ACHN (cell line): ENCODE measurements around the gene LAIR2.
"Not testable (repeated sequence)": the region's sequence is repeated elsewhere in the genome, so short reads cannot be mapped to it uniquely, and the experiment has no call there.

Source experiments
- DNase-seq: peaks from one replicate; pipeline ENCODE4 v3.0.0-alpha.2; 2015
- in situ Hi-C: cut with HindIII; loops from 2 replicates; pipeline ENCODE4 v1.10.0; 2017; ENCODE audit warnings: low sequenced_read_pairs, low pct_ligation_motif_present, low pct_unique_long_range_greater_than_20kb

Gene LAIR2

DNA sequence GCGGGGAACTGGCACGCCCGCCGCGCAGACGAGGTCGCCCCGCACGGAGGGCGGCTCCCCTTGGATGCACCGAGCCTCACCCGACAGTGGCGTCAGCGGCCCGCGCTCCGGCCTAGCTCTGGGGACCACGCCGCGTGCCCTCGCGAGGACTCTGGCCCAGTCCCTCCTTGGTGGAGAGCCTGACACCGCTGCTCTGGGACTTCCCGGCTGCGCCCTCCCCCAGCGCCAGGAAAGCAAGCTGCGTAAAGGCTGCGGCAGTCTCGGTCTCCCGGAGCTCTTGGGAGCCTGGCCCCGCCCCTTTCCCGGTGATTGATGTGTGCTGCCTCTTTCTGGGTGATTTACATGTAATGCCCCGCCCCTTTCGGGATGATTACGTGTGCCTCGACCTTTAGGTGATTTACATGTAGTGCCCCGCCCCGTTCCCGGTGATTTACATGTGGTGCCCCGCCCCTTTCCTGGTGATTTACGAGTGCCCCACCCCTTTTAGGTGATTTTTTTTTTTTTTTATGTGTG lies 39.0 kb upstream of the LAIR2 start, which contains the start of gene LENG9:
Gene LENG9, minus strand, starts transcription at position 248 of the 513 bp plus-strand sequence. CDS start 252 bp downstream, outside the sequence.
- in situ Hi-C loops = no loop called here
- peak; percentile 51 for DNase-seq

DNA sequence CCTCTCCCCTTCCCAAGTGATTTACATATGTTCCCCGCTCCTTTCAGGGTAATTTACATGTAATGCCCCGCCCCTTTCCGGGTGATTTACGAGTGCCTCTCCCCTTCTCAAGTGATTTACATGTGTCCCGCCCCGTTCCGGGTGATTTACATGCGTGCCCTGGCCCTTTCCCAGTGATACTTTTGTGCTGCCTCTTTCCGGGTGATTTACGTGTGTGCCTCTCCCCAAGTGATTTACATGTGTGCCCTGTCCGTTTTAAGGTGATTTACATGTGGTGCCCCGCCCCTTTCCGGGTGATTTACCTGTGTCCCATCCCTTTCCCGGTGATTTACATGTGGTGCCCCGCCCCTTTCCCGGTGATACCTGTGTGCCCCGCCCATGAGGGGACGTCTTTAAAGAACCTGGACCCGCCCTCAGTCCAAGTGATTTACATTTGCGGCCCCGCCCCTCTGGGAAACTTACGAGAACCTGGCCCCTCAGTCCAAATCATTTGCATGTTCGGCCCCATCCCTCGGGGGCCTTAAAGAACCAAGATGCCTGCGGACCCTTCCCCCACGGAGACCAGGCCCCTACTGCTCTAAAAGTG lies 38.5 kb upstream of the LAIR2 start:
- in situ Hi-C loops = no loop called here
- DNase-seq = peak; percentile 79

DNA sequence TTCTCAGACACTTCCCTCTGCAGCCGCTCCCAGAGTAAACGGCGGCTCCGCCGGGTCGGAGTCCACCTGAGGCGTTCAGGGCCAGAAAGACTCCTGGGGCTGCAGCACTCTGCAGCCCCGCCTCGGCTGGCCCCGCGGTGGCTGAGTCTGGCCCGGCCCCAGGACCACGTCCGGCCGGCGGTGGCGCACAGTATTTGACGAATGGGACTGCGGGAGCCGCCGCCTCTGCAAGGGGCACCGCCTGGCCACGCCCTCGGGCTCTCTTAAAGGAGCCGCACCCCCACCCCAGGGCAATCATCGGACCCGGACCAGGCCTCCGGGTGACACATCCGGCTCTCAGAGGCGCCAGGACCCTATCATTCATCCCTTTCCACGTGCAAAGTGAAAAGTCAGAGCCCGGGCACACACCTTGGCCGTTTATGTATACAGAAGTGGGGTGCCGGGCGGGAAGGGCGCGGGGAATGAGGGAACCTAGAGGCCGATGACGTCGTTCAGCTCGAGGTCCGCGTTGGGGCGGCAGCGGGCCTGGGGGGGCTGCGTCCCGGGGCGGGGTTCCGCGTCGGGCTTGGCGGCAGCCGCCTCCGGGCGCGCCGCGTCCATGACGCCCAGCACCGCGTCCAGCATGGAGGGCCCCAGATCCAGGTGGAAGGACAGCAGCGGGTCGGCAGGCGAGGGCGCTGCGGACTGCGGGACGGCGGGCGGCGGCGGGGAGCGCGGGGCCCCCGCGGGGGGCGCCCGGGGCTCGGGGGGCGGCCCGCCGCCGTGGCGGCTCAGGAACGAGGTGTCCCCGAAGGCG lies 37.8 kb upstream of the LAIR2 start:
- in situ Hi-C loops = no loop called here
- DNase-seq = peak; percentile 84

DNA sequence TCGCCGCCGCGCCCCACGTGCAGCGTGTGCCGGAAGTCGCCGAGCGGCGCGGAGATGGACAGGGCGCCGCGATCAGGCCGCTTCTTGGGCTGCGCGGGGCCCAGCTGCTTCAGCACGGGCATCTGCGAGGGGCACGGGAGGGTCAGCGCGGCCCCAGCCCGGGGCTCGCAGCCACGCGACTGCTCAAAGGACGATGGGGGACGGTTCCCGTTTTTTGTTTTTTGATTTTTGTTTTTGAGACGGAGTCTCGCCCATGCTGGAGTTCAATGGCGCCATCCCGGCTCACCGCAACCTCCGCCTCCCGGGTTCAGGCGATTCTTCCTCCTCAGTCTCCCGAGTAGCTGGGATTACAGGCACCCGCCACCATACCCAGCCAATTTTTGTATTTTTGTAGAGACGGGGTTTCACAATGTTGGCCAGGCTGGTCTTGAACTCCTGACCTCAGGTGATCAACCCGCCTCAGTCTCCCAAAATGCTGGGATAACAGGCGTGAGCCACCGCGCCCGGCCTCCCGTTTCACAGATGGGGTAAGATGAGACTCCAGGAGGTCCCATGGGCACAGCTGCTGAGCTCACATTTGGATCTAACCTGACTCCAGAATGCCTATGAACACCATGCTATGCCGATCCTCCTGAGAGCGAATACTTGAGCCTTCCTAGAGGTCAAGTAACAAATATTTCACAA lies 37.1 kb upstream of the LAIR2 start:
- in situ Hi-C loops = no loop called here
- DNase-seq = no peak

DNA sequence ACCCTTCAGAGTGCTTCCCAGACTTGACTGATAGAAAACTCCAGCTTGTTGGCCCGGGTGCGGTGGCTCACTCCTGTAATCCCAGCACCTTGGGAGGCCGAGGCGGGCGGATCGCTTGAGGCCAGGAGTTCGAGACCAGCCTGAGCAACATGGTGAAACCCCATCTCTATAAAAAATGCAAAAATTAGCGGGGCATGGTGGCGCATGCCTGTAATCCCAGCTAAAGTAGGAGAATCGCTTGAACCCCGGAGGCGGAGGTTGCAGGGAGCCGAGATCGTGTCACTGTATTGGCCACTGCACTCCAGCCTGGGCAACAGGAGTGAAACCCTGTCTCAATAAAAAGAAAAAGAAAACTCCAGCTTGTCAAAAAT lies 36.5 kb upstream of the LAIR2 start:
- in situ Hi-C loops, DNase-seq: not testable (repeated sequence)

DNA sequence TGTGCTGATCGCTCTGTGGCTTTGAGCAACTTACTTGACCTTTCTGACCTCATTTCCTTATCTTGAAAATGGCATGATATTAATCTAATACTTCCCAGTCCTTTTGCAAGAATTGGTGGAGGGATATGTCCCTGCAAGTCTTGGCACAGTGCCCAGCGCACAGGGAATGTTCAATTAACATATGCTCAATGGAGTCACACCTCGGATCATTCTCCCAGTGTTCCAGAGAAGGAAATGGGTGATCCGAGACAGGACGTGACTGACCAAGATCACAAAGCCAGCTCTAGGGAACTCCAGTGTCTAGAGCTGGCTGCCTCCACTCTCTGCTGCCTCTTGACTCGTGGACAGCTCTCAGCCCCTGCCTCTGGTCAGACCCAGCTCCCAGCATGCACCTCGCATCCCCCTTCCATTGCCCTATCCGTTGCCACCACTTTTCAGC lies 33.1 kb upstream of the LAIR2 start:
- no peak for DNase-seq
- in situ Hi-C loops = no loop called here

DNA sequence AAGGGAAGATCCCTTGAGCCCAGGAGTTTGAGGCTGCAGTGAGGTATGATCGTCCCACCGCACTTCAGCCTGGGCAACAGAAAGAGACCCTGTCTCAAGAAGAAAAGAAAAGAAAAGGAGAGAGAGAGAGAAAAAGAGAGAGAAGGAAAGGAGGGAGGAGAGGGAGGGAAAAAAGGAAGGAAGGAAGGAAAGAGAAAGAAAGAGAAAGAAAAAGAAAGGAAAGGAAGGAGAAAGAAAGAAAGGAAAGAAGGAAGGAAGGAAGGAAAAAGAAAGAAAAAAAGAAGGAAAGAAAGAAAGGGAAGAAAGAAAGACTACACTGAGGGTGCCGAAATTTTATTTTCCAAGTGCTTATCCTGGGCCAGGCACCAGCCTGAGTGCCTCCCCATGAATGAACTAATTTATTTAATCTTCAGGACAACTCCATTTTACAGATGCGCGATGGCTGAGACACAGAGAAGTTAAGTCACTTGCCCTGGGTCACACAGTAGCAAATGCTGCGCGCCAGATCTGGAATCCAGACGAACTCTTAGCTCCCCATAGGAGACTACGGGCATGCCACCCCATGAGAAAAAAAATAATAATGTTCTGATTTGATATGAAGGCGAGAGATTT lies 32.2 kb upstream of the LAIR2 start:
- in situ Hi-C loops = no loop called here
- DNase-seq = no peak

DNA sequence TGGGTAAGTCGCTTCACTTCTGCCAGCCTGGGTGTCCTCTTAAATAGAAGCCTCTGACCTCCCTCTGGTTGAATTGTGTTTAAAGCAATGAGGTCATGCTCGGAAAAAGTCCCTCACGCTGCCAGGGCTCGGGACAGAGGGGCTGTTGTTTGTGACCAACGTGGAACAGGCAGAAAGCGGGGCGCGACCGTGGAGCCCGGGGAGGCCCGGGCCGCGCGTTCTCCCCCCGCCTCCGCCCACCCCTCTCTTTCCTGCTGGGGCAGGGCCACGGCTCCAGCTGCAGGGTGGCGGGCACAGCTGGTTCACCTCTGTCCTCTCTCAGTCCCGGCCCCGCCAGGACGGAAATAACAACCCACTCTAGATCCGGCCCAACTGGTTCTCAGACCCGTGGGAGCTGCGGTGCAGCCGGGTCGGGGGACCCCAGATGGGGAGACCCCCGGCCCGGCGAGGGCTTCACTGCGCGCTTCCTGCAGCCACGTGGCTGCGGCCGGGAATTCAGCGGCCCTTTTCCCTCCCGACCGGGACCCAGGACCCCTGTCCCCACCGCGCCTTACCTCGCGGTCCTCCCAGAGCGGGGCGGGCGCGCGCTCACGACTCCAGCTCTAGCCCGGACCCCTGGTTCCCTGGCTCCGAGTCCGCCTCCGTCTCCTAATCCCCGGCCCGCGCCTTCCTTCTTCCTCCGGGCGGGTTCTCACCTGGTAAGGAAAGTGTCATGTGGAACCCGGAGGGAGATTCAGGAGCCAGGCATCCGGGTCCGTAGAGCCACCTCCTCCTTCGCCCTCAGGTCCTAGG lies 31.4 kb upstream of the LAIR2 start:
- no peak for DNase-seq
- in situ Hi-C loops = no loop called here

DNA sequence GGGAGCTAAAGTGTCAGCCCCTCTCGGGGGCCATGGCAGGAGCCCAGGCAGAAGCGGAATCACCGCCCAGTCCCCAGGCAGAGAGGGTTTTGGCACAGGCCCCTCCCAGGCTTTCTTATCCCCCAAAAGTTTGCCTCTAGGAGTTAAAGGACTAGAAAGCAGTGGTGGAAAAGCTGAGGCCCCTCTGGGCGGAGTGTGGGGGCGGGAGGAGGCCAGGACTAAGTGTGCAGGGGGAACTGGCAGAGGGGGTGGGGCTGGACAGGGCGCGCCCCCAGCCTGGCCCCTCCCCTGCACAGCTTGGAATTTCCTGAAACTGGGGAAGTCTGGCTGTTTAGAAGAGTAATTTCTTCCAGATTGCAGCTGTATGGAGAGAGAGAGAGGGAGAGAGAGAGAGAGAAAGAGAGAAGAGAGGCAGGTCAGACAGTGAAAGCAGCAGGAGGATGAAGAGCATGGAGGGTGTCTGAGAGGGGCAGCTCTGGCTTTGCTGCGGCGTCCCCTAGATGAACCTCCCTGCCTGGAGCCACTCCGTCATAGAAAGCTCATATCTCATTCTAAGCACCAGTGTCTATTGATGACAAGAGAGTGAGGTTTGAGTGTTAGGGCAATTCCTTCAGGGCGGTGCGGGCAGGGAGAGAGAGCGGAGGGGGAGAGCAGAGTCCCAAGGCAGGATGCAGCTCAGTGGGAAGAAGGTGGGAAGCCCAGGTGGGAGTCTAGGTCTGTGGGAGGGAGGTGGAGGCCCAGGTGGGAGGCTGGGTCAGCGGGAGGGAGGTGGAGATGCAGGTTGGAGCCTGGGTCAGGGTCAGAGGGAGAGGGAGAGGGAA lies 29.4 kb upstream of the LAIR2 start, which contains the start of gene CDC42EP5:
Gene CDC42EP5, minus strand, starts transcription at position 226 of the 821 bp plus-strand sequence. CDS start 7,749 bp downstream, outside the sequence.
- in situ Hi-C loops = no loop called here
- peak; percentile 5 for DNase-seq

DNA sequence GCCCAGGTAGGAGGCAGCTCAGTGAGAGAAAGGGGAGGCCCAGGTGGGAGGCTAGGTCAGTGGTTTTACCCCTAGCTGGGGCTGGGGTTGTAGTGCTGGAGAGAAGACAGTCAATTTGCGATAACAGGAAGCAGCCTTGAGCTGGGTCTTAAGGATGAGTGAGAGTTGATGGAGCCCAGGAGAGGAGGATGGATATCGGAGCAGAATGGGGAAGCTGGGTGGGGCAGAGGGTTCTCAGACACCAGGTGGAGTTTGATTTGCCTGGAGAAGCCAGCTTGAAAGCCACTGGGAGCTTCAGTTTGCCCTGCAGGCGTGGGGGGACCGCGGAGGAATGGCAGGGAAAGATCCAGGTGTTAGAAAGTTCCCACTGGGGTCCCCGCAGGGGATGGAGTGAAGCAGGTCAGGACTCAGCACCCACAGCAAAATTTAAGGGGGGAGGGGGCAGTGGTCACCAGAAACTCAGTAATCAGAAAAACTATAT lies 28.7 kb upstream of the LAIR2 start:
- DNase-seq = no peak
- in situ Hi-C loops = no loop called here

DNA sequence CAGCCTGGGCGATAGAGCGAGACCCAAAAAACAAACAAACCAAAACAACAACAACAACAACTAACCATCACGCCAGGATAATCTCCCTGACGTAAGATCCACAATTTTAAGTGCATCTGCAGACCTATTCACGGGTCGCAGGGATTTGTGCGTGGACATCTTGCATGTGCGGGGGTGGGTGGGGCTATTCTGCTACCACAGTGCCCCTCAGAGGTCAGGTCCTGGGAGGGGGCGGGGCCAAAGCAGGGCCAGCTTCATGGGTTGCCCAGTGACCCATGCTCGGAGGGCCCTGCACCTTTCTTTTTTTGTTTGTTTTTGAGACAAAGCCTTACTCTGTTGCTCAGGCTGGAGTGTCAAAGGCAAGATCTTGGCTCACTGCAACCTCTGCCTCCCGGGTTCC lies 26.9 kb upstream of the LAIR2 start:
- DNase-seq = no peak
- in situ Hi-C loops = no loop called here

DNA sequence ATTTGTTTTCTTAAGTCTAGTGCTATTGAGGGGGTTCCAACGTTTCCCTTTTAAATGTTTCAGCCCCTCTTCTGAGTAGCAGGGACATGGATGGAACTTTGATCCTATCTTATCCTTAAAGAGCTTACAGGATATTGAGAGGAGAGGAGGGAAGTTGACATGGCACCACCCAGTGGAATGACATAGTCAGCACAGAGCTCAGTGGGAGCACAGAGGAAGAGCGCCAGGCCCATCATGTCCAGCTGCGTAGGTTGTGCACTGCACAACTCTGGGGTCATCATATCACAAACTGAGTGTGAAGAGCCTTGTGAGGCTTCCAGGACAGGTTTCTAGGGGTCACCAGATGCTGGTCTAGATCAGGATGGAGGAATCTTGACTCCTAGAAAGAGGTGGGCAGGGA lies 25.0 kb upstream of the LAIR2 start:
- in situ Hi-C loops = no loop called here
- DNase-seq = no peak

DNA sequence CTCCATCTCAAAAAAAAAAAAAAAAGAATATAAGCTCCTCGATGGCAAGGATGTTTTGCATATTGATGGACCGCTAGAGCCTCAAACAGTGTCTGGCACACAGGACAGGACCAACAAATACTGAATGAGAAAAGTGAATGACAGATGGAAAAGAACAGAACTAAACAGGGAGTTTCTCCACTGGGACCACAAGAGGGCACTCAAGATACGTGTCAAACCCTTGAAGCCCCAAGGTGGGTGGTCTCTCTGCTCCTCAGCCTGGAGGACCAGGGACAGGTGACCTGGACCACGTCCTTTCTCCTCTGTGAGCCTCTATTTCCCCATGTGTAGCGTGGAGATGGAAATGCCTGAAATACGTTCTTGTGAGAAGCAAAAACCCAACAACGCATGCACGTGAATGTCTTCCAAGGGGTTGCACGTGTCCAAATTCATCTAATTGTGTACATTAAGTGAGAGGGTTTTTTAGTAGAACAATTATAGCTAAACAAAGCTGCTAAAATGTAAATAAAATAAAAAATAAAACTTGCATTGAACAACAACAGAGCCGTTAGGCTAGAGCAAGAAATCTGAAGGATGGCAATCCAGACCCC lies 23.9 kb upstream of the LAIR2 start:
- in situ Hi-C loops = no loop called here
- DNase-seq = peak; percentile 31

DNA sequence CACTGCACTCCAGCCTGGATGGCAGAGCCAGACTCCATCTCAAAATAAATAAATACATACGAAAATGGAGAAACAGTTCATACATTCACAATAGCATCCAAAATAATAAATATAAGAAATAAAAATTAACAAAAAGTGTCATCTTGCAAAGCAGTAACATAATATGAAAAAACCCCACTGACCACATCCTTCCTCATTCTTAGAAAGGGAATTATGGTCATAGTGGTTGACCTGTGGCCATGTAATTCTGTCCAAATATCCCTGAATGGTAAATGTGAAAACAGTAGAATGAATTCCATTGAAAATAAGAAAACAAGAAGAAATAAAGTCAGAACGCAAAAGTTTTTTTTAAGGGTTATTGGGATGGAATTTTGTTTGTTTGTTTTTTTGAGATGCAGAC lies 22.6 kb upstream of the LAIR2 start:
- no peak for DNase-seq

DNA sequence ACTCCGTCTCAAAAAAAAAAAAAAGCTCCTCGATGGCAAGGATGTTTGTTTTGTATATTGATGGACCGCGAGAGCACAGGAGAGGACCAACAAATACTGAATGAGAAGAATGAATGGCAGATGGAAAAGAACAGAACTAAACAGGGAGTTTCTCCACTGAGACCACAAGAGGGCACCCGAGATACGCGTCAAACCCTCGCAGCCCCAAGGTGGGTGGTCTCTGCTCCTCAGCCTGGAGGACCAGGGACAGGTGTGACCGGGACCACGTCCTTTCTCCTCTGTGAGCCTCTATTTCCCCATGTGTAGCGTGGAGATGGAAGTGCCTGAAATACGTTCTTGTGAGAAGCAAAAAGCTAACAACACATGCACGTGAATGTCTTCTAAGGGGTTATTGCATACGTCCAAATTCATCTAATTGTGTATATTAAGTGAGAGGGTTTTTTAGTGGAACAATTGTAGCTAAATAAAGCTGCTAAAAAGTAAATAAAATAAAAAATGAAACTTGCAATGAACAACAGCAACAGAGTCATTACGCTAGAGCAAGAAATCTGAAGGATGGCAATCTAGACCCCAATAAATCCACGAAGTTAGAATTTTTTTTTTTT lies 21.2 kb upstream of the LAIR2 start:
- in situ Hi-C loops = no loop called here
- DNase-seq = peak; percentile 34

More for the DNA sequence above, 22.6 kb upstream of the LAIR2 start:
- in situ Hi-C loops = no loop called here

DNA sequence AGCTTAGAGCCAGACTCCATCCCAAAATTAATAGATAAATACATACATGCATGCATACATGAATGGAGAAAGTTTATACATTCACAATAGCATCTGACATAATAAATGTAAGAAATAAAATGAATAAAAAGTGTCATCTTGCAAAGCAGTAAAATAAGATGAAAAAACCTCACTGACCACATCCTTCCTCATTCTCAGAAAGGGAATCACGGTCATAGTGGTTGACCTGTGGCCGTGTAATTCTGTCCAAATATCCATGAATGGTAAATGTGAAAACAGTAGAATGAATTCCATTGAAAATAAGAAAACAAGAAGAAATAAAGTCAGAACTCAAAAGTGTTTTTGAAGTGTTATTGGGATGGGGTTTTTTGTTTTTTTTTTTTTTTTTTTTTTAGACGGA lies 19.7 kb upstream of the LAIR2 start:
- DNase-seq = no peak
- in situ Hi-C loops = no loop called here

DNA sequence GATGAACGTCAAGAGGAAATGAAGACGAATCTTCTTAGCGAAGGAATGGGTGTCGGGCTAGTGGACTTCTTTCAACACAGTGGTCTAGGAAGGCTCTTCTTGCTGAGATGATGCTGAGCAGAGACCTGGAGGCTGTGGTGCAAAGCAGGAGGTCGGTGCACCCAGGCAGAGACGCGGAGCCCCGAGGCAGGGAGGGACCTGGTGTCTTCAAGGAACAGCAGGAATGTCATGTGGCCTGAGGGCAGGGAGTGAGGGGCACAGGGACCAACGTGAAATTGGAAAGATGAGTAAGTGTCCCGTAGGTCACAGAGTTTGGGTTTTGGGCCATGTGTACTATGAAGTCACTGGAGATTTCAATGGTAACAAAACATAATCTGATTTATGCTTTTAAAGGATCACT lies 18.2 kb upstream of the LAIR2 start:
- DNase-seq = no peak
- in situ Hi-C loops = no loop called here
